ENCODE results near the gene OR7D2. TPM values are rescaled to one million over a fixed set of nuclear protein-coding genes. Genes with fewer than 3 reads are reported as not detected.
A peak's percentile ranks its signal among the peaks of the same experiment; 100 is the strongest.

OR7D2 gene
- total and polyA plus RNA-seq, 2 experiments from 2014 or later: not detected

DNA sequence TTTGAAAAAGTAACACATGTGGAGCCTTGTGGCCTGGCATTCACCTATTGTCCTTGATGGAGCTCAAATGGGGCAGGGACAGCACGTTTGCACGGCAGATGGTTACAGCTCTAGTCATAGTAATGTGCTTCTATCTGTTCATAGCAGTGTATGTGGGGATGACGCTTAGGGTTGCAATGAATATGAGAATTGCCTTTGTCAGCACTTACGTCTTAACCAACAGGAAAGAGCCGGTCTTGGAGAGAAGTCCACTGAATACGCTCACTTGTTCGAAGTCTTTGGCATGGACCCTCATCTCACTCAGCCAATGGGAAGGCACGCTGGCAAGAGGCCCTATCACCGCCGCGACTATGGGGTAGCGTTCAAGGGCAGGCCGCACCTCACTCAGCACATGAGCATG lies 18.9 kb upstream of the OR7D2 start:
- no peak for DNase-seq
- no peaks in the 10 kb centered on the region for H3K9me2 ChIP-seq (ENCODE audit: insufficient read depth)
- H3K9ac ChIP-seq: no peak overlapping the region
- no peaks in the 10 kb centered on the region for H3F3A ChIP-seq (ENCODE audit: insufficient read depth)
- H2AFZ ChIP-seq: no peak overlapping the region
- peaks cover 69% of the 10 kb centered on the region for H3K36me3 ChIP-seq (ENCODE audit: low read depth)
- no peak overlapping the region for H3K4me3 ChIP-seq
- H3K4me2 ChIP-seq (ENCODE audit: unreplicated experiment): no peak overlapping the region
- H3K27ac ChIP-seq: no peak overlapping the region
- TF ChIP-seq EZH2phosphoT487 (IDR thresholded peaks at IDR 0.05; ENCODE audit: insufficient read depth, low read depth): no peak
- TF ChIP-seq EZH2 (IDR thresholded peaks at IDR 0.05; ENCODE audit: insufficient read depth, poor library complexity, severe bottlenecking): no peak
- in situ Hi-C loops (cut with MboI): no loop called here
- peaks cover 31% of the 10 kb centered on the region for H3K79me2 ChIP-seq (ENCODE audit: insufficient read depth)
- no peaks in the 10 kb centered on the region for H3K27me3 ChIP-seq (replicated peaks; ENCODE audit: insufficient read depth)
- 98 to 99% methylated on average over 13 of the region's 13 CpGs for WGBS, 2 experiments (ENCODE audit: low coverage in 1 of 2, low lambda C conversion rate in 2 of 2, missing lambda C conversion rate in 2 of 2)
- no peaks in the 10 kb centered on the region for H3K4me1 ChIP-seq (ENCODE audit: insufficient read depth)
- no peaks in the 10 kb centered on the region for H4K20me1 ChIP-seq (ENCODE audit: insufficient read depth)
- no peaks in the 10 kb centered on the region for H3K9me3 ChIP-seq (ENCODE audit: low read depth)

DNA sequence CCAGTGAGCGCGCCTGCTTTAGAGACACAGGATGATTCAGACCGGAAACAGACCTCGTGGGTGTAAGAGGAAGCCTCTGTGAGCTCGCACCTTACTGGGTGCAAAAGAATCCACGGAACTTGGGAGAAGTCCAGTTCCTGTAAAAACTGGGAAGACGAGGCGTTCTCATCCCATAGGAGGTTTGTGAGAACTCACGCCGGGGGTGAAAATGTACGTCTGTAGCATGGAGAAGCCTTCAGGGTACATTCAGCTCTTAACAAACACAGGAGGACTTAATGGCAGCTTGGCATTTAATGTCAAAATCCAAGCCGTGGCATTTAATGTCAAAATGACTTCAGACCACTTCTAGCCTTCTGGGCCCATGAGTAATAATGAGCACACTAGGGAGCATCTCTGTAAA lies 17.4 kb upstream of the OR7D2 start:
- Histone ChIP-seq H4K20me1 (ENCODE audit: insufficient read depth) (no peaks in the 10 kb centered on the region), H3K27ac (no peak overlapping the region), H2AFZ (no peak overlapping the region), H3K79me2 (ENCODE audit: insufficient read depth) (peaks cover 16% of the 10 kb centered on the region), H3K4me3 (no peak overlapping the region), H3K9me2 (ENCODE audit: insufficient read depth) (no peaks in the 10 kb centered on the region), H3K27me3 (replicated peaks; ENCODE audit: insufficient read depth) (no peaks in the 10 kb centered on the region), H3K4me1 (ENCODE audit: insufficient read depth) (no peaks in the 10 kb centered on the region), H3K36me3 (ENCODE audit: low read depth) (peaks cover 65% of the 10 kb centered on the region), H3F3A (ENCODE audit: insufficient read depth) (no peaks in the 10 kb centered on the region), H3K9me3 (ENCODE audit: low read depth) (no peaks in the 10 kb centered on the region), H3K9ac (no peak overlapping the region), H3K4me2 (ENCODE audit: unreplicated experiment) (no peak overlapping the region)
- WGBS, 2 experiments (ENCODE audit: low coverage in 1 of 2, low lambda C conversion rate in 2 of 2, missing lambda C conversion rate in 2 of 2): 97 to 100% methylated on average over 12 of the region's 12 CpGs
- in situ Hi-C loops (cut with MboI): no loop called here
- TF ChIP-seq EZH2 (IDR thresholded peaks at IDR 0.05; ENCODE audit: insufficient read depth, poor library complexity, severe bottlenecking) (no peak), EZH2phosphoT487 (IDR thresholded peaks at IDR 0.05; ENCODE audit: insufficient read depth, low read depth) (no peak)
- DNase-seq: no peak

DNA sequence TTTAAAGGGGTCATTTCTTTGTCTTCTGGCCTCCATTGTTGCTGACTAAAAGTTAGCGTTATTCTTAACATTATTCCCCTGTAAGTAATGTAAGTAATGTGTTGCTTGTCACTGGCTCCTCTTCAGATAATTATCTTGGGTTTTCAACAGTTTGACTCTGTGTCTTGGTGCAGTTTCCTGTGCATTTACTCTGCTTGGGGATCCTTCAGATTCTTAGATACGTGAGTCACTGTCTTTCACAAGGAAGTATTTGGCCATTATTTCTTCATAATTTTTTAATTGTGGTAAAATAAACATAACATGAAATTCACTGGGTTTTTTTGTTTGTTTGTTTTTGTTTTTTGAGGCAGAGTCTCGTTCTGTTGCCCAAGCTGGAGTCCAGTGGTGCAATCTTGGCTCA lies 13.5 kb upstream of the OR7D2 start:
- in situ Hi-C loops (cut with MboI): no loop called here
- no peak overlapping the region for H3K9ac ChIP-seq
- no peaks in the 10 kb centered on the region for H4K20me1 ChIP-seq (ENCODE audit: insufficient read depth)
- peaks cover 36% of the 10 kb centered on the region for H3K36me3 ChIP-seq (ENCODE audit: low read depth)
- WGBS, 2 experiments (ENCODE audit: low coverage in 1 of 2, low lambda C conversion rate in 2 of 2, missing lambda C conversion rate in 2 of 2): 94 to 98% methylated on average over 3 of the region's 3 CpGs
- DNase-seq: peak; percentile 10
- H3F3A ChIP-seq (ENCODE audit: insufficient read depth): no peaks in the 10 kb centered on the region
- H3K27ac ChIP-seq: no peak overlapping the region
- peaks cover 7% of the 10 kb centered on the region; the same call in 1 of the 2 replicates for H3K79me2 ChIP-seq (ENCODE audit: insufficient read depth)
- H3K4me3 ChIP-seq: no peak overlapping the region
- H3K27me3 ChIP-seq (replicated peaks; ENCODE audit: insufficient read depth): no peaks in the 10 kb centered on the region
- no peaks in the 10 kb centered on the region for H3K9me2 ChIP-seq (ENCODE audit: insufficient read depth)
- no peak overlapping the region for H3K4me2 ChIP-seq (ENCODE audit: unreplicated experiment)
- TF ChIP-seq EZH2phosphoT487 (IDR thresholded peaks at IDR 0.05; ENCODE audit: insufficient read depth, low read depth): no peak
- TF ChIP-seq EZH2 (IDR thresholded peaks at IDR 0.05; ENCODE audit: insufficient read depth, poor library complexity, severe bottlenecking): no peak
- H3K9me3 ChIP-seq (ENCODE audit: low read depth): no peaks in the 10 kb centered on the region
- no peaks in the 10 kb centered on the region for H3K4me1 ChIP-seq (ENCODE audit: insufficient read depth)
- H2AFZ ChIP-seq: no peak overlapping the region

DNA sequence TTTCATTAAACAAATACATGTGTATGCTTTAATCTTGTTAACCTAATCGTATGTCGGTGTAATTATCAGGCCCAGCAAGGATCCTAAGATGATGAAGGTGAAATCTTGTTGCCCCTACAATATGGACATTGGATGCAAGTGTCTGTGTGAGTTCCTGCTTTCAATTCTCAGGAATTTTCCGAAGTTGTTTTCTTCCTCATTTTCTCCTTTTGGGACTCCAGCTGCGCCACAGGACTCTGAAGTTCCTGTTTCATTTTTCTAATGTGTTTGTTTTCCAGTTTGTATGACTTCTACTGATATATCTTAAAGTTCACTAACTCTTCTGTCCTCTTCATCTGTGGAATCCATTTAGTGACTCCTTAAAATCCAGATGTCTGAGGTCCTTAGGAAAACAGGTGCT lies 11.9 kb upstream of the OR7D2 start:
- H3K36me3 ChIP-seq (ENCODE audit: low read depth): peaks cover 20% of the 10 kb centered on the region
- 94 to 99% methylated on average over 4 of the region's 4 CpGs for WGBS, 2 experiments (ENCODE audit: low coverage in 1 of 2, low lambda C conversion rate in 2 of 2, missing lambda C conversion rate in 2 of 2)
- in situ Hi-C loops (cut with MboI): no loop called here

More for the DNA sequence above, 11.9 kb upstream of the OR7D2 start:
- TF ChIP-seq EZH2phosphoT487 (IDR thresholded peaks at IDR 0.05; ENCODE audit: insufficient read depth, low read depth) (no peak), EZH2 (IDR thresholded peaks at IDR 0.05; ENCODE audit: insufficient read depth, poor library complexity, severe bottlenecking) (no peak)
- Histone ChIP-seq H3K27ac (no peak overlapping the region), H3F3A (ENCODE audit: insufficient read depth) (no peaks in the 10 kb centered on the region), H3K4me3 (no peak overlapping the region), H2AFZ (no peak overlapping the region), H3K27me3 (replicated peaks; ENCODE audit: insufficient read depth) (no peaks in the 10 kb centered on the region), H3K9ac (no peak overlapping the region), H3K4me2 (ENCODE audit: unreplicated experiment) (no peak overlapping the region), H4K20me1 (ENCODE audit: insufficient read depth) (no peaks in the 10 kb centered on the region), H3K9me2 (ENCODE audit: insufficient read depth) (no peaks in the 10 kb centered on the region), H3K4me1 (ENCODE audit: insufficient read depth) (no peaks in the 10 kb centered on the region), H3K9me3 (ENCODE audit: low read depth) (no peaks in the 10 kb centered on the region), H3K79me2 (ENCODE audit: insufficient read depth) (no peaks in the 10 kb centered on the region)
- DNase-seq: no peak
